Hepatocyte (in vitro differentiated cells): ENCODE data around the gene SORCS2. TPM values are rescaled to one million over a fixed set of nuclear protein-coding genes. Genes with fewer than 3 reads are reported as not detected.

Source experiments
- DNase-seq: peaks from one replicate; pipeline ENCODE4 v3.0.0-alpha.2; 2016; ENCODE audit warnings: low spot score
- H2AFZ ChIP-seq: fragments of 200-600 bp; sonication (generic); 2 replicates; pipeline ENCODE4 v1.6.0; 2016; ENCODE audit warnings: antibody characterized with exemption, mild to moderate bottlenecking
- H3K27ac ChIP-seq: fragments of 200-600 bp; sonication (generic); 2 replicates; pipeline ENCODE4 v1.5.1; 2016; ENCODE audit warnings: mild to moderate bottlenecking
- H3K27me3 ChIP-seq: fragments of 200-600 bp; sonication (generic); 2 replicates; pipeline ENCODE4 v1.6.1; 2016
- H3K36me3 ChIP-seq: fragments of 200-600 bp; sonication (generic); replicated peaks from 2 replicates; pipeline ENCODE4 v1.5.1; 2016; ENCODE audit warnings: low read depth; ENCODE audit not compliant: insufficient read depth
- H3K4me1 ChIP-seq: fragments of 200-600 bp; sonication (generic); 2 replicates; pipeline ENCODE4 v1.5.1; 2016; ENCODE audit warnings: mild to moderate bottlenecking, moderate library complexity; ENCODE audit not compliant: insufficient read depth
- H3K4me2 ChIP-seq: fragments of 200-600 bp; sonication (generic); 2 replicates; pipeline ENCODE4 v1.6.0; 2016
- H3K4me3 ChIP-seq: fragments of 200-600 bp; sonication (generic); 2 replicates; pipeline ENCODE4 v1.5.1; 2016; ENCODE audit warnings: mild to moderate bottlenecking
- H3K79me2 ChIP-seq: fragments of 200-600 bp; sonication (generic); 2 replicates; pipeline ENCODE4 v1.6.0; 2017; ENCODE audit warnings: mild to moderate bottlenecking
- H3K9me2 ChIP-seq: fragments of 200-600 bp; sonication (generic); replicated peaks from 2 replicates; pipeline ENCODE4 v1.6.0; 2017; ENCODE audit warnings: mild to moderate bottlenecking; ENCODE audit not compliant: insufficient read depth
- H3K9me3 ChIP-seq: fragments of 200-600 bp; sonication (generic); 2 replicates; pipeline ENCODE4 v1.5.1; 2016; ENCODE audit warnings: low read depth, mild to moderate bottlenecking
- H4K20me1 ChIP-seq: fragments of 200-600 bp; sonication (generic); 2 replicates; pipeline ENCODE4 v1.6.0; 2016; ENCODE audit warnings: mild to moderate bottlenecking; ENCODE audit not compliant: insufficient read depth, poor library complexity, severe bottlenecking
- EZH2 ChIP-seq: fragments of 200-600 bp; sonication (generic); IDR thresholded peaks from 2 replicates; pipeline ENCODE4 v1.6.1; 2016; ENCODE audit warnings: antibody characterized with exemption, mild to moderate bottlenecking, borderline replicate concordance
- EZH2phosphoT487 ChIP-seq: fragments of 200-600 bp; sonication (generic); IDR thresholded peaks from one replicate; pipeline ENCODE4 v1.6.1; 2018; ENCODE audit warnings: antibody characterized with exemption, mild to moderate bottlenecking, low read depth, moderate library complexity; ENCODE audit not compliant: unreplicated experiment, severe bottlenecking
- WGBS: methylation state at CpG from one replicate; pipeline ENCODE4 v1.1.6; 2016; ENCODE audit warnings: low lambda C conversion rate; ENCODE audit errors: missing lambda C conversion rate; 5-methylcytosine and 5-hydroxymethylcytosine counted together
- polyA plus RNA-seq: library from polyadenylated mRNA; unstranded; fragments of >200 nt; fragmentation: Nextera tagmentation; extraction: Ambion mirVana; gene quantifications from 2 replicates; pipeline ENCODE4 v1.2.1, GENCODE V29; 2016
- total RNA-seq: library from RNA; depleted of rRNA; stranded (reverse); fragments of >200 nt; gene quantifications from 2 replicates; pipeline ENCODE4 v1.2.3, GENCODE V29; 2014
- TF ChIP-seq, protein P1 (sequence below): fragments of 200-600 bp; sonication (generic); IDR thresholded peaks from 2 replicates; pipeline ENCODE4 v1.5.1; 2016; ENCODE audit warnings: antibody characterized with exemption, mild to moderate bottlenecking; ENCODE audit not compliant: poor library complexity

SORCS2 gene
- total and polyA plus RNA-seq, 2 experiments from 2014 or later: 1.6 to 4.8 TPM

DNA sequence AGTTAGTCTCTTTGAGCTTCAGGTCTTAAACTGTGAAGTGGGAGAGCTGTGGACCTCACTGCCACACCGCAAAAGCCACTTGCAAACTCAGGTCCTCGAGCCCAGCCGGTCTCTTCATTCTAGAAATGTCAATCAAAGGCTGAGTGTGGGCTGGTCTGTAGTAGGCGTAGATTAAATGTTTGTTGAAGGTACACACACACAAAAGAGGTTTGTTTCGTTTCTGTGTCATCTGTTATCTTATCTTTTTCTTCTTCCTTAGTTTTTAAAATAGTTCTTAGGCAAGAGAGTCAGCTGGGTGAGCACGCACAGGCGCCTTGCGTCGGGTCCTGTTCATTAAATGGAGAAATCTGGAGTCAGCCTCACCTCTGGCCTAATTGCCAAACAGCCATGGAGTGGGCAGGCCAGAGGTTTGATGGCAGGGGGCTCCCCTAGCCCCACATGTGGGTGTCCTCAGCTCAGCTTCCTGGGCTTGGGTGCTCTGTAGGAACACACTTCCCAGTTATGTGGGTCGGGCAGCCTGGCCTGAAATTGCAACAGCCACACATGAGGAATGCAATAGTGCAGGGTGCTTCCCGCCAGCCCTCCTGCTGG is 243.2 kb downstream of the SORCS2 start:
- no peaks in the 10 kb centered on the region for H3K27me3 ChIP-seq
- H3K4me2 ChIP-seq: peak overlapping the region; percentile 69
- H4K20me1 ChIP-seq: no peaks in the 10 kb centered on the region
- no peaks in the 10 kb centered on the region for H3K36me3 ChIP-seq
- TF ChIP-seq EZH2: no peak
- TF ChIP-seq, protein P1, sequence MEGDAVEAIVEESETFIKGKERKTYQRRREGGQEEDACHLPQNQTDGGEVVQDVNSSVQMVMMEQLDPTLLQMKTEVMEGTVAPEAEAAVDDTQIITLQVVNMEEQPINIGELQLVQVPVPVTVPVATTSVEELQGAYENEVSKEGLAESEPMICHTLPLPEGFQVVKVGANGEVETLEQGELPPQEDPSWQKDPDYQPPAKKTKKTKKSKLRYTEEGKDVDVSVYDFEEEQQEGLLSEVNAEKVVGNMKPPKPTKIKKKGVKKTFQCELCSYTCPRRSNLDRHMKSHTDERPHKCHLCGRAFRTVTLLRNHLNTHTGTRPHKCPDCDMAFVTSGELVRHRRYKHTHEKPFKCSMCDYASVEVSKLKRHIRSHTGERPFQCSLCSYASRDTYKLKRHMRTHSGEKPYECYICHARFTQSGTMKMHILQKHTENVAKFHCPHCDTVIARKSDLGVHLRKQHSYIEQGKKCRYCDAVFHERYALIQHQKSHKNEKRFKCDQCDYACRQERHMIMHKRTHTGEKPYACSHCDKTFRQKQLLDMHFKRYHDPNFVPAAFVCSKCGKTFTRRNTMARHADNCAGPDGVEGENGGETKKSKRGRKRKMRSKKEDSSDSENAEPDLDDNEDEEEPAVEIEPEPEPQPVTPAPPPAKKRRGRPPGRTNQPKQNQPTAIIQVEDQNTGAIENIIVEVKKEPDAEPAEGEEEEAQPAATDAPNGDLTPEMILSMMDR: no peak
- no peak for TF ChIP-seq EZH2phosphoT487
- DNase-seq: peak; percentile 77
- H3K27ac ChIP-seq: peak overlapping the region; percentile 98
- WGBS: 39% methylated on average over 11 of the region's 11 CpGs
- H3K9me3 ChIP-seq: no peaks in the 10 kb centered on the region
- no peaks in the 10 kb centered on the region for H3K9me2 ChIP-seq
- H2AFZ ChIP-seq: no peak overlapping the region
- peaks cover 27% of the 10 kb centered on the region for H3K4me1 ChIP-seq
- H3K4me3 ChIP-seq: no peak overlapping the region
- no peaks in the 10 kb centered on the region for H3K79me2 ChIP-seq

DNA sequence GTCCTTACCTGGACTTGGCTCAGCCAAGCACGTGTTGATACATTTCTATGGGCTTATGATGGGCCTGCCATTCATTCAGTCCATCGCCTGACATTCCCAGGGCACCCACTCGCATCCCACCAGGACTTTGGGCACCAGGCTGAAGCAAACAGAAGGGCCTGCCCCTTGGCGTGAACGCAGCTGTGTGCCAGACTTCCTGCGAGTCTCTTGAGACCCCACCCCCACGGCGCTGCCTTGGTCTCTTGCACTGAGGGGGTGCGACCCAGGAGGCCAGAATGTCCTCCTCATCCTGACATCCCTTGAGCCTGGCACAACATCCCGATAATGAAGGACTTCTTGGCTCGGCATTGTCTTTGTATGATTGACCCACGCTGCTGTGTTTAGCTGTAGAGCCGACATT is 243.9 kb downstream of the SORCS2 start:
- H4K20me1 ChIP-seq: no peaks in the 10 kb centered on the region
- no peak overlapping the region for H3K4me3 ChIP-seq
- 87% methylated on average over 13 of the region's 13 CpGs for WGBS
- H3K27ac ChIP-seq: peak overlapping the region; percentile 98
- no peaks in the 10 kb centered on the region for H3K36me3 ChIP-seq
- DNase-seq: no peak
- TF ChIP-seq, protein P1: no peak
- TF ChIP-seq EZH2phosphoT487 (no peak), EZH2 (no peak)
- no peaks in the 10 kb centered on the region for H3K9me2 ChIP-seq
- H2AFZ ChIP-seq: no peak overlapping the region
- H3K9me3 ChIP-seq: no peaks in the 10 kb centered on the region
- H3K79me2 ChIP-seq: no peaks in the 10 kb centered on the region
- H3K4me1 ChIP-seq: peaks cover 27% of the 10 kb centered on the region
- H3K27me3 ChIP-seq: no peaks in the 10 kb centered on the region
- H3K4me2 ChIP-seq: peak overlapping the region; percentile 33

DNA sequence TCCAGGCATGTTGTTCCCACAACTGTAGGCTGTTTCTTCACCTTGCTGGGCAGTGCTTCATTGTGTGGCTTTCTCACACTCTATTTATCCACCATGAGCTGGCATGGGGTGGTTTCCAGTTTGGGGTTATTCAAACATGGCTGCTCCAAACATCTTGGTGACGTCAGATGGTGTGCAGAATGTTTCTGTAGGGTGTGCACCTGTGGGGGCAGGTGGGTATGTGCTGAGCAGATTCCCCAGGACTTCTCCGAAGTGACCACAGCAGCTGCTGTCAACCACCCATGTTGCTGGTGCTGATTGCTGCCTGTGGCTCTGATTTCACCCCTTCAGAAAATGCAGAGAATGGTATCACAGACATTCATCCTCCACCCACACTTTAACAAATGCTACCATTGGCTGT is 247.4 kb downstream of the SORCS2 start:
- peaks cover 23% of the 10 kb centered on the region for H3K4me1 ChIP-seq
- H3K9me2 ChIP-seq: no peaks in the 10 kb centered on the region
- no peak overlapping the region for H2AFZ ChIP-seq
- H3K36me3 ChIP-seq: no peaks in the 10 kb centered on the region
- H3K4me2 ChIP-seq: no peak overlapping the region
- WGBS: 84% methylated on average over 2 of the region's 2 CpGs
- no peaks in the 10 kb centered on the region for H4K20me1 ChIP-seq
- H3K27ac ChIP-seq: no peak overlapping the region
- TF ChIP-seq, protein P1: no peak
- TF ChIP-seq EZH2phosphoT487 (no peak), EZH2 (no peak)
- no peaks in the 10 kb centered on the region for H3K79me2 ChIP-seq
- H3K4me3 ChIP-seq: no peak overlapping the region
- H3K9me3 ChIP-seq: no peaks in the 10 kb centered on the region
- H3K27me3 ChIP-seq: no peaks in the 10 kb centered on the region
- DNase-seq: no peak

DNA sequence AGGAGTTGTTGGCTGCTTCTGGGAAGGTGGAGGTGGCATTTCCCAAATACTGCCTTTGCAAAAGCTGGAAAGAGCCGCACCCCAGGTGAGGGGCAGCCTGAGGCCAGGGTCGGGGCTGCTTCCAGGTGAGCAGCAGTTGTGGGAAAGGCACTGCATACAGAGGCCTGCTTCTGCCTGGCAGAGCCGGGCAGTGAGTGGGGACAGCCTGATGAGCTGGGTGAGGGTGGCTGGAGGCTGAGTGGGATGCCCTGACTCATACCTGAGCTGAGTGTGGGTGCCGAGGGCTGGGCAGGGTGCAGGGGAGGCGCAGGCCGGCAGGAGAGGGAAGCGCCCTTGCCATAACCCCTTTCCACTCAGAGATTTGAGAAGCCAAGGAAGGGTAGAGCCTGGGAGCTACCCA is 248.9 kb downstream of the SORCS2 start:
- Histone ChIP-seq H4K20me1 (no peaks in the 10 kb centered on the region), H3K36me3 (no peaks in the 10 kb centered on the region), H3K27ac (no peak overlapping the region), H3K27me3 (no peaks in the 10 kb centered on the region), H3K4me2 (no peak overlapping the region), H3K4me3 (no peak overlapping the region), H3K9me2 (no peaks in the 10 kb centered on the region), H3K79me2 (no peaks in the 10 kb centered on the region), H3K9me3 (no peaks in the 10 kb centered on the region), H2AFZ (no peak overlapping the region), H3K4me1 (peaks cover 12% of the 10 kb centered on the region)
- WGBS: 95% methylated on average over 5 of the region's 7 CpGs
- DNase-seq: no peak
- TF ChIP-seq EZH2phosphoT487 (no peak), EZH2 (no peak)
- TF ChIP-seq, protein P1: no peak
